CD8-positive, alpha-beta memory T cell (primary cell): ENCODE results near the gene ADGRG1. TPM values are rescaled to one million over a fixed set of nuclear protein-coding genes. Genes with fewer than 3 reads are reported as not detected.
"Not testable (repeated sequence)": the region's sequence is repeated elsewhere in the genome, so short reads cannot be mapped to it uniquely, and the experiment has no call there.

Experiments used
- CTCF ChIA-PET: fragments of 350-600 bp; sonication (Branson Sonifier 250); formaldehyde crosslinking; loops from one replicate; lab custom pipeline; 2021; ENCODE audit warnings: antibody characterized with exemption; lab: Charles Lee
- POLR2A ChIA-PET: fragments of 350-600 bp; sonication (Branson Sonifier 250); formaldehyde crosslinking; loops from one replicate; lab custom pipeline; 2021; ENCODE audit warnings: antibody characterized with exemption; lab: Charles Lee
- DNase-seq, 5 donors: peaks; one replicate each; pipeline versions ENCODE4 v3.0.0 to v3.0.0-alpha.2; 2020 to 2022; ENCODE audit warnings: mixed read lengths in 1 of 5
- H3K27ac ChIP-seq: one replicate; pipeline ENCODE4 v1.7.0; 2013; ENCODE audit warnings: low read depth, mild to moderate bottlenecking, low read length, moderate library complexity
- H3K27me3 ChIP-seq: 2 replicates; pipeline ENCODE4 v1.7.0; 2013; ENCODE audit warnings: low read length, mild to moderate bottlenecking; ENCODE audit not compliant: insufficient read depth, poor library complexity, severe bottlenecking
- H3K36me3 ChIP-seq: 2 replicates; pipeline ENCODE4 v1.7.0; 2013; ENCODE audit warnings: mild to moderate bottlenecking, low read length, moderate library complexity; ENCODE audit not compliant: insufficient read depth
- H3K4me1 ChIP-seq: 2 replicates; pipeline ENCODE4 v1.7.0; 2013; ENCODE audit warnings: mild to moderate bottlenecking, low read length, moderate library complexity; ENCODE audit not compliant: insufficient read depth
- H3K4me3 ChIP-seq: 2 replicates; pipeline ENCODE4 v1.7.0; 2013; ENCODE audit warnings: mild to moderate bottlenecking, low read length
- H3K9me3 ChIP-seq: 2 replicates; pipeline ENCODE4 v1.7.0; 2013; ENCODE audit warnings: mild to moderate bottlenecking, low read length
- H3K27ac Mint-ChIP-seq, 8 donors: one replicate each; pipeline ENCODE4 v1.8.0; 2020 to 2021; ENCODE audit warnings: mixed read lengths in 8 of 8, mild to moderate bottlenecking in 6 of 8, inconsistent platforms in 3 of 8, moderate library complexity in 3 of 8
- H3K27me3 Mint-ChIP-seq, 2 donors: one replicate each; pipeline ENCODE4 v1.8.0; 2020 to 2021; ENCODE audit warnings: mixed read lengths in 2 of 2, mild to moderate bottlenecking in 1 of 2, moderate library complexity in 1 of 2
- H3K36me3 Mint-ChIP-seq, 3 donors: one replicate each; pipeline ENCODE4 v1.8.0; 2020 to 2021; ENCODE audit warnings: mixed read lengths in 3 of 3, inconsistent platforms in 1 of 3, mild to moderate bottlenecking in 1 of 3
- H3K4me1 Mint-ChIP-seq, 3 donors: one replicate each; pipeline ENCODE4 v1.8.0; 2020 to 2021; ENCODE audit warnings: mixed read lengths in 3 of 3, inconsistent platforms in 1 of 3, mild to moderate bottlenecking in 1 of 3
- H3K4me3 Mint-ChIP-seq, 7 donors: one replicate each; pipeline ENCODE4 v1.8.0; 2020 to 2021; ENCODE audit warnings: mixed read lengths in 7 of 7, mild to moderate bottlenecking in 6 of 7, moderate library complexity in 4 of 7, inconsistent platforms in 2 of 7
- H3K9me3 Mint-ChIP-seq, 5 donors: one replicate each; pipeline ENCODE4 v1.8.0; 2020 to 2022; ENCODE audit warnings: mixed read lengths in 5 of 5, mild to moderate bottlenecking in 3 of 5, moderate library complexity in 2 of 5, inconsistent platforms in 1 of 5
- polyA plus RNA-seq: library from polyadenylated mRNA; unstranded; fragments of 300-500 nt; fragmentation: Illumina TruSeq; gene quantifications from one replicate; pipeline ENCODE4 v1.2.3, GENCODE V29; 2021
- total RNA-seq, 2 experiments: library from RNA; stranded (reverse); gene quantifications; one replicate each; pipeline ENCODE4 v1.2.3, GENCODE V29; 2021

ADGRG1 gene
- total and polyA plus RNA-seq, 3 experiments from 2014 or later = 25.8 to 51.9 (median 29.8) TPM

GRCh38 chr16:57708168-57708567 is 79.7 kb downstream of the ADGRG1 start:
- Mint-ChIP-seq H3K36me3 (no peaks in the 10 kb centered on the region), H3K9me3 (no peaks in the 10 kb centered on the region), H3K4me1 (no peaks in the 10 kb centered on the region), H3K27me3 (peaks cover 5 to 24% of the 10 kb centered on the region in 2 donors), H3K27ac (no peak overlapping the region), H3K4me3 (no peak overlapping the region)
- Histone ChIP-seq H3K4me3 (no peak overlapping the region), H3K36me3 (no peaks in the 10 kb centered on the region), H3K27ac (no peak overlapping the region), H3K4me1 (no peaks in the 10 kb centered on the region), H3K27me3 (no peaks in the 10 kb centered on the region), H3K9me3 (no peaks in the 10 kb centered on the region)
- no peak for DNase-seq
- ChIA-PET CTCF (no interaction called here), POLR2A (no interaction called here)

GRCh38 chr16:57709663-57710062 is 81.2 kb downstream of the ADGRG1 start:
- no peak overlapping the region for H3K27ac Mint-ChIP-seq
- H3K9me3 Mint-ChIP-seq = no peaks in the 10 kb centered on the region
- ChIA-PET CTCF (interaction anchor here (1.0 kb wide), 1 partner anchor 17 kb away, joined by 3 read pairs; no protein-coding TSS in a partner anchor), POLR2A (no interaction called here)
- H3K4me1 Mint-ChIP-seq = no peaks in the 10 kb centered on the region
- Histone ChIP-seq H3K4me3 (no peak overlapping the region), H3K36me3 (no peaks in the 10 kb centered on the region), H3K27ac (no peak overlapping the region), H3K4me1 (no peaks in the 10 kb centered on the region), H3K9me3 (no peaks in the 10 kb centered on the region), H3K27me3 (no peaks in the 10 kb centered on the region)
- peaks cover 6 to 26% of the 10 kb centered on the region in 2 donors for H3K27me3 Mint-ChIP-seq
- DNase-seq = no peak
- H3K36me3 Mint-ChIP-seq = no peaks in the 10 kb centered on the region
- H3K4me3 Mint-ChIP-seq = no peak overlapping the region

- H3K9me3 Mint-ChIP-seq = no peaks in the 10 kb centered on the region
- H3K4me1 ChIP-seq = no peaks in the 10 kb centered on the region
- CTCF ChIA-PET = no interaction called here
- no peaks in the 10 kb centered on the region for H3K36me3 Mint-ChIP-seq
- no peaks in the 10 kb centered on the region for H3K9me3 ChIP-seq
- peak overlapping the region in 1 of 8 donors; percentile 59 for H3K27ac Mint-ChIP-seq
- H3K27me3 ChIP-seq = no peaks in the 10 kb centered on the region
- DNase-seq = no peak
- no peaks in the 10 kb centered on the region for H3K4me1 Mint-ChIP-seq
- POLR2A ChIA-PET = no interaction called here
- H3K27me3 Mint-ChIP-seq = peaks cover 7 to 31% of the 10 kb centered on the region in 2 donors
- H3K4me3 Mint-ChIP-seq = no peak overlapping the region
- H3K36me3 ChIP-seq = no peaks in the 10 kb centered on the region
- no peak overlapping the region for H3K4me3 ChIP-seq
- H3K27ac ChIP-seq = no peak overlapping the region
Observed at GRCh38 chr16:57711346-57711745, 82.9 kb downstream of the ADGRG1 start.

GRCh38 chr16:57711993-57712392 is 83.6 kb downstream of the ADGRG1 start:
- no peak for DNase-seq
- no peaks in the 10 kb centered on the region for H3K36me3 ChIP-seq
- ChIA-PET POLR2A (no interaction called here), CTCF (no interaction called here)
- H3K4me3 Mint-ChIP-seq = no peak overlapping the region
- H3K4me3 ChIP-seq = no peak overlapping the region
- H3K27me3 Mint-ChIP-seq = peaks cover 10 to 27% of the 10 kb centered on the region in 2 donors
- no peaks in the 10 kb centered on the region for H3K9me3 Mint-ChIP-seq
- no peaks in the 10 kb centered on the region for H3K4me1 ChIP-seq
- no peaks in the 10 kb centered on the region for H3K9me3 ChIP-seq
- no peaks in the 10 kb centered on the region for H3K36me3 Mint-ChIP-seq
- no peak overlapping the region for H3K27ac ChIP-seq
- no peak overlapping the region for H3K27ac Mint-ChIP-seq
- no peaks in the 10 kb centered on the region for H3K4me1 Mint-ChIP-seq
- no peaks in the 10 kb centered on the region for H3K27me3 ChIP-seq

- H3K4me1 ChIP-seq, H3K9me3 Mint-ChIP-seq, POLR2A ChIA-PET: not testable (repeated sequence)
Observed at GRCh38 chr16:57712569-57712968, 84.1 kb downstream of the ADGRG1 start.

GRCh38 chr16:57713596-57713995 is 85.2 kb downstream of the ADGRG1 start:
- no peaks in the 10 kb centered on the region for H3K9me3 ChIP-seq
- Mint-ChIP-seq H3K4me3 (no peak overlapping the region), H3K4me1 (no peaks in the 10 kb centered on the region), H3K9me3 (no peaks in the 10 kb centered on the region), H3K27me3 (peaks cover 10 to 12% of the 10 kb centered on the region in 2 donors), H3K36me3 (no peaks in the 10 kb centered on the region), H3K27ac (no peak overlapping the region)
- CTCF ChIA-PET = no interaction called here
- H3K36me3 ChIP-seq = no peaks in the 10 kb centered on the region
- POLR2A ChIA-PET = no interaction called here
- H3K4me3 ChIP-seq = no peak overlapping the region
- H3K27me3 ChIP-seq = no peaks in the 10 kb centered on the region
- DNase-seq = no peak
- H3K27ac ChIP-seq = no peak overlapping the region
- H3K4me1 ChIP-seq = no peaks in the 10 kb centered on the region

More at GRCh38 chr16:57712569-57712968, 84.1 kb downstream of the ADGRG1 start:
- H3K27me3 ChIP-seq, H3K9me3 ChIP-seq, CTCF ChIA-PET, DNase-seq, H3K4me3 Mint-ChIP-seq, H3K4me1 Mint-ChIP-seq, H3K4me3 ChIP-seq, H3K36me3 Mint-ChIP-seq, H3K36me3 ChIP-seq, H3K27ac ChIP-seq: not testable (repeated sequence)
- peaks cover 10 to 22% of the 10 kb centered on the region in 2 donors for H3K27me3 Mint-ChIP-seq
- peak overlapping the region in 1 of 8 donors; percentile 17 for H3K27ac Mint-ChIP-seq

GRCh38 chr16:57714047-57714446 is 85.6 kb downstream of the ADGRG1 start:
- no peaks in the 10 kb centered on the region for H3K27me3 ChIP-seq
- no peaks in the 10 kb centered on the region for H3K4me1 ChIP-seq
- Mint-ChIP-seq H3K4me1 (no peaks in the 10 kb centered on the region), H3K4me3 (no peak overlapping the region), H3K27me3 (peaks cover 10 to 12% of the 10 kb centered on the region in 2 donors), H3K27ac (peak overlapping the region in 1 of 8 donors; percentile 10), H3K36me3 (no peaks in the 10 kb centered on the region), H3K9me3 (no peaks in the 10 kb centered on the region)
- no peak overlapping the region for H3K27ac ChIP-seq
- ChIA-PET CTCF (no interaction called here), POLR2A (no interaction called here)
- no peak for DNase-seq
- no peaks in the 10 kb centered on the region for H3K9me3 ChIP-seq
- H3K4me3 ChIP-seq = no peak overlapping the region
- H3K36me3 ChIP-seq = no peaks in the 10 kb centered on the region
